Endothelial cell of umbilical vein (primary cell): ENCODE results near the gene SALL2. TPM values are rescaled to one million over a fixed set of nuclear protein-coding genes. Genes with fewer than 3 reads are reported as not detected.
A peak's percentile ranks its signal among the peaks of the same experiment; 100 is the strongest.

ENCODE experiments used
- BruUV-seq: library from RNA; stranded (reverse); fragments of 400-500 nt; replicated peaks from 2 replicates; lab custom pipeline; 2021; lab: Mats Ljungman, UMichigan
- CTCF ChIA-PET: fragments of 300-600, 350-600 bp; sonication (Branson Sonifier 250); formaldehyde crosslinking; loops from one replicate; lab custom pipeline; 2021; ENCODE audit warnings: antibody characterized with exemption, inconsistent platforms; lab: Charles Lee
- POLR2A ChIA-PET: fragments of 300-600, 350-600 bp; sonication (Branson Sonifier 250); formaldehyde crosslinking; loops from one replicate; lab custom pipeline; 2021; ENCODE audit warnings: antibody characterized with exemption, inconsistent platforms; lab: Charles Lee
- DNase-seq: peaks from one replicate; pipeline ENCODE4 v3.0.0-alpha.2; 2011; ENCODE audit warnings: low read depth, low spot score
- FAIRE-seq: peaks from 2 replicates; lab custom pipeline; 2011; peaks lifted over from hg19 to GRCh38; lab: Jason Lieb, UNC
- H2AFZ ChIP-seq: 2 replicates; pipeline ENCODE4 v1.6.0; 2012; ENCODE audit warnings: low read depth, low read length, control low read depth, inconsistent platforms
- H3K27ac ChIP-seq: 2 replicates; pipeline ENCODE4 v1.5.1; 2011; ENCODE audit warnings: low read depth, mild to moderate bottlenecking, control low read depth, low read length, moderate library complexity; ENCODE audit not compliant: insufficient read depth
- H3K27me3 ChIP-seq, 2 experiments: 2 replicates each; pipeline versions ENCODE4 v1.6.0 to v1.6.1; 2011; ENCODE audit warnings: low read length in 2 of 2, mixed read lengths in 1 of 2; ENCODE audit not compliant: control insufficient read depth in 2 of 2, insufficient read depth in 2 of 2
- H3K36me3 ChIP-seq, 2 experiments: 2 replicates in 1 of 2; 3 replicates in 1 of 2; pipeline ENCODE4 v1.5.1; 2011; ENCODE audit warnings: low read length in 2 of 2, mild to moderate bottlenecking in 1 of 2, moderate library complexity in 1 of 2; ENCODE audit not compliant: control insufficient read depth in 2 of 2, insufficient read depth in 2 of 2; ENCODE audit errors: extremely low read depth in 1 of 2
- H3K4me1 ChIP-seq: 3 replicates; pipeline ENCODE4 v1.5.1; 2011; ENCODE audit warnings: mild to moderate bottlenecking, low read length; ENCODE audit not compliant: control insufficient read depth, insufficient read depth; ENCODE audit errors: extremely low read depth
- H3K4me2 ChIP-seq: 2 replicates; pipeline ENCODE4 v1.6.1; 2011; ENCODE audit warnings: low read length, control low read depth, mixed read lengths; ENCODE audit not compliant: insufficient read depth
- H3K4me3 ChIP-seq, 3 experiments: fragments of 200-600 bp in 1 of 3; sonication (generic), shearing (Covaris generic) in 1 of 3; replicated peaks in 1 of 3; 2 replicates each; pipeline ENCODE4 v1.5.1; 2011 to 2016; ENCODE audit warnings: control low read depth in 3 of 3, low read length in 3 of 3, mild to moderate bottlenecking in 2 of 3, inconsistent platforms in 1 of 3, low read depth in 1 of 3, moderate library complexity in 1 of 3; ENCODE audit not compliant: insufficient read depth in 1 of 3
- H3K79me2 ChIP-seq: 2 replicates; pipeline ENCODE4 v1.6.0; 2012; ENCODE audit warnings: low read length, inconsistent platforms; ENCODE audit not compliant: control insufficient read depth, insufficient read depth
- H3K9ac ChIP-seq: replicated peaks from 2 replicates; pipeline ENCODE3; 2011; ENCODE audit warnings: low read length, control low read depth; ENCODE audit not compliant: insufficient read depth; ENCODE audit errors: extremely low read depth
- H3K9me1 ChIP-seq: replicated peaks from 3 replicates; pipeline ENCODE4 v1.6.0; 2011; ENCODE audit warnings: mild to moderate bottlenecking, low read length; ENCODE audit not compliant: control insufficient read depth, insufficient read depth; ENCODE audit errors: extremely low read depth
- H3K9me3 ChIP-seq: replicated peaks from 2 replicates; pipeline ENCODE4 v1.5.1; 2012; ENCODE audit warnings: low read length, inconsistent platforms; ENCODE audit not compliant: control insufficient read depth, insufficient read depth
- H4K20me1 ChIP-seq: replicated peaks from 2 replicates; pipeline ENCODE3; 2011; ENCODE audit warnings: mild to moderate bottlenecking, low read length; ENCODE audit not compliant: control insufficient read depth, insufficient read depth; ENCODE audit errors: extremely low read depth
- EZH2 ChIP-seq: IDR thresholded peaks from 2 replicates; pipeline ENCODE4 v1.6.1; 2012; ENCODE audit warnings: borderline replicate concordance, low read depth, mild to moderate bottlenecking, moderate library complexity, low read length, inconsistent platforms; ENCODE audit not compliant: severe bottlenecking
- FOS ChIP-seq: IDR thresholded peaks from 2 replicates; pipeline ENCODE4 v1.6.1; 2011; ENCODE audit warnings: mild to moderate bottlenecking, low read length, moderate library complexity, borderline replicate concordance; ENCODE audit not compliant: insufficient read depth
- GATA2 ChIP-seq: IDR thresholded peaks from 2 replicates; pipeline ENCODE4 v1.7.0; 2011; ENCODE audit warnings: low read depth, mild to moderate bottlenecking, moderate library complexity, mixed read lengths, low read length; ENCODE audit not compliant: insufficient read length, insufficient read depth
- JUN ChIP-seq: IDR thresholded peaks from 2 replicates; pipeline ENCODE4 v1.6.1; 2011; ENCODE audit warnings: borderline replicate concordance, low read depth; ENCODE audit not compliant: insufficient read length, insufficient read depth
- MYC ChIP-seq: IDR thresholded peaks from one replicate; pipeline ENCODE4 v1.6.1; 2011; ENCODE audit warnings: mild to moderate bottlenecking, low read depth, low read length
- POLR2A ChIP-seq: IDR thresholded peaks from 2 replicates; pipeline ENCODE4 v1.6.1; 2012; ENCODE audit warnings: low read depth, mild to moderate bottlenecking, control low read depth, low read length
- POLR2AphosphoS5 ChIP-seq: IDR thresholded peaks from 2 replicates; pipeline ENCODE4 v1.6.1; 2012; ENCODE audit warnings: low read depth, mild to moderate bottlenecking, control low read depth, low read length, moderate library complexity; ENCODE audit not compliant: insufficient read depth
- dilution Hi-C: fragments of 300-500 bp; cut with MboI; formaldehyde crosslinking; loops from one replicate; pipeline ENCODE4 v1.15.0; 2019; ENCODE audit warnings: low sequenced_read_pairs; ENCODE audit not compliant: extremely low pct_ligation_motif_present
- intact Hi-C: fragments of 100-400 bp; cut with micrococcal nuclease; formaldehyde crosslinking; loops from one replicate; pipeline ENCODE4 v1.10.0; 2022
- polyA plus RNA-seq, 4 experiments: library from polyadenylated mRNA; depleted of rRNA in 3 of 4; stranded (reverse) in 3 of 4; unstranded in 1 of 4; fragments of >200 nt; gene quantifications; 2 replicates each; pipeline versions ENCODE4 v1.2.1 to v1.2.3, GENCODE V29; 2011 to 2012; ENCODE audit warnings: missing spikeins in 1 of 4
- total RNA-seq: library from RNA; stranded (reverse); gene quantifications from 2 replicates; pipeline ENCODE4 v1.2.3, GENCODE V29; 2021
- TF ChIP-seq, protein P1 (sequence below), 2 donors: IDR thresholded peaks; 1 replicate in 1 of 2; 2 replicates in 1 of 2; pipeline ENCODE4 v1.5.1; 2011; ENCODE audit warnings: low read length in 2 of 2, mild to moderate bottlenecking in 2 of 2, moderate library complexity in 2 of 2, control low read depth in 1 of 2, inconsistent platforms in 1 of 2, low read depth in 1 of 2; ENCODE audit not compliant: insufficient read depth in 1 of 2; ENCODE audit errors: extremely low read depth in 1 of 2
- TF ChIP-seq, protein P2 (sequence below): IDR thresholded peaks from 2 replicates; pipeline ENCODE4 v1.6.1; 2011; ENCODE audit not compliant: insufficient read depth, insufficient read length

The SALL2 gene
- total and polyA plus RNA-seq, 2 donors (not counting 3 experiments of a cell fraction or from before 2014, with no cell fraction given) = 2.8 to 4.6 TPM

DNA sequence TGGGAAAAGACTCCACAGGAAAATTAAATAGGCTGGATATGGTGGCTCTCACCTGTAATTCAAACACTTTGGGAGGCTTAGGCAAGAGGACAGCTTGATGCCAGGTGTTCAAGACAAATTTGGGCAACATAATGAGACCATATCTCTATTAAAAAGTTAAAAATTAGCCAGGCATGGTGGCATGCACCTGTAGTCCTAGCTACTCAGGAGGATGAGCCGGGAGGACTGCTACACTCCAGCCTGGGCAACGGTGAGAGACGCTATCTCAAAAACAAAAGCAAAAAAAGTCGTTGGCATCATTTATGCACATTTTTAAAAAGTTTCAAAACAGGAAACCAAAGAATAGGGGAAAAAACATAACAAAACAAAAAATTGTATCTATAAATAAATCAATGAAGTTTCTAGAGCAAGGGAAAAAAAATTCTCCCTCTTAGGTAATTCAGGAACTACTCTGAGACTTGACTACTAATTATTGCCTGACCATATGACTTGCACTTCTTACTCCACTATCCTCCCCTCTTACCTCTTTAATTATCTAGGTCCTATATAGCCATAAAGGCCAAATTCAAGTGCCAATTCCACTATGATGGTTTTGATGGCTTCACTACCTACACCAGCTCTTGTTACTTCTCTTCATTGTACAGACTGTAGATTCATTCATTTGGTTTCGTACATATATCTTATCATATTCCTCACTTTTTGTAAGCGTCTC, 16.6 kb downstream of the SALL2 start:
- intact Hi-C loops (no loop called here), dilution Hi-C loops (no loop called here)
- Histone ChIP-seq H3K9me1 (no peaks in the 10 kb centered on the region), H2AFZ (no peak overlapping the region), H3K4me1 (peaks cover 11% of the 10 kb centered on the region), H3K9ac (peak overlapping the region; percentile 84), H3K4me3 (peak overlapping the region in 2 of 3 experiments; percentile 75 to 91), H3K36me3 (no peaks in the 10 kb centered on the region), H3K79me2 (peaks cover 56% of the 10 kb centered on the region), H3K4me2 (peak overlapping the region; percentile 99), H3K9me3 (no peaks in the 10 kb centered on the region), H4K20me1 (no peaks in the 10 kb centered on the region), H3K27ac (no peak overlapping the region), H3K27me3 (peaks cover 0 to 11% of the 10 kb centered on the region in 2 experiments)
- no peak for DNase-seq
- no TSS peak for BruUV-seq
- FAIRE-seq = no peak
- no peak for TF ChIP-seq FOS
- no peak for TF ChIP-seq POLR2AphosphoS5
- TF ChIP-seq, protein P1, sequence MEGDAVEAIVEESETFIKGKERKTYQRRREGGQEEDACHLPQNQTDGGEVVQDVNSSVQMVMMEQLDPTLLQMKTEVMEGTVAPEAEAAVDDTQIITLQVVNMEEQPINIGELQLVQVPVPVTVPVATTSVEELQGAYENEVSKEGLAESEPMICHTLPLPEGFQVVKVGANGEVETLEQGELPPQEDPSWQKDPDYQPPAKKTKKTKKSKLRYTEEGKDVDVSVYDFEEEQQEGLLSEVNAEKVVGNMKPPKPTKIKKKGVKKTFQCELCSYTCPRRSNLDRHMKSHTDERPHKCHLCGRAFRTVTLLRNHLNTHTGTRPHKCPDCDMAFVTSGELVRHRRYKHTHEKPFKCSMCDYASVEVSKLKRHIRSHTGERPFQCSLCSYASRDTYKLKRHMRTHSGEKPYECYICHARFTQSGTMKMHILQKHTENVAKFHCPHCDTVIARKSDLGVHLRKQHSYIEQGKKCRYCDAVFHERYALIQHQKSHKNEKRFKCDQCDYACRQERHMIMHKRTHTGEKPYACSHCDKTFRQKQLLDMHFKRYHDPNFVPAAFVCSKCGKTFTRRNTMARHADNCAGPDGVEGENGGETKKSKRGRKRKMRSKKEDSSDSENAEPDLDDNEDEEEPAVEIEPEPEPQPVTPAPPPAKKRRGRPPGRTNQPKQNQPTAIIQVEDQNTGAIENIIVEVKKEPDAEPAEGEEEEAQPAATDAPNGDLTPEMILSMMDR (IDR thresholded peaks at IDR 0.05; ENCODE audit: extremely low read depth in 1 of 2, insufficient read depth in 1 of 2, low read depth in 1 of 2, low read length in 2 of 2) = no peak
- TF ChIP-seq MYC = no peak
- TF ChIP-seq, protein P2, sequence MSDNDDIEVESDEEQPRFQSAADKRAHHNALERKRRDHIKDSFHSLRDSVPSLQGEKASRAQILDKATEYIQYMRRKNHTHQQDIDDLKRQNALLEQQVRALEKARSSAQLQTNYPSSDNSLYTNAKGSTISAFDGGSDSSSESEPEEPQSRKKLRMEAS = no peak
- TF ChIP-seq JUN = no peak
- no peak for TF ChIP-seq POLR2A
- no peak for TF ChIP-seq GATA2
- no peak for TF ChIP-seq EZH2
- ChIA-PET CTCF (interaction anchor here (1.6 to 4.6 kb wide), 3 partner anchors 11 to 48 kb away, joined by 8 to 65 read pairs (median 17); partner anchors contain the start of gene SALL2), POLR2A (no interaction called here)
